Kidney tubule cell (primary cell): ENCODE measurements around the gene MEF2C.
A peak's percentile ranks its signal among the peaks of the same experiment; 100 is the strongest.
"Not testable (repeated sequence)": the region's sequence is repeated elsewhere in the genome, so short reads cannot be mapped to it uniquely, and the experiment has no call there.

Experiments
- DNase-seq: peaks from one replicate; pipeline ENCODE4 v3.0.0-alpha.2; 2018; ENCODE audit warnings: low spot score

Gene MEF2C

GRCh38 chr5:88861231-88861630, 21.8 kb downstream of the MEF2C start:
- no peak for DNase-seq

GRCh38 chr5:88860501-88860900, 22.5 kb downstream of the MEF2C start:
- peak; percentile 18 for DNase-seq

GRCh38 chr5:88858392-88858791, 24.6 kb downstream of the MEF2C start:
- no peak for DNase-seq

- DNase-seq, result not testable (repeated sequence)
Measured at GRCh38 chr5:88856381-88856780, 26.6 kb downstream of the MEF2C start.

GRCh38 chr5:88854769-88855168, 28.2 kb downstream of the MEF2C start:
- no peak for DNase-seq

- no peak for DNase-seq
Measured at GRCh38 chr5:88847420-88847819, 35.6 kb downstream of the MEF2C start.

- DNase-seq, result no peak
Measured at GRCh38 chr5:88846434-88846833, 36.5 kb downstream of the MEF2C start.

- DNase-seq, result no peak
Measured at GRCh38 chr5:88845081-88845697, 37.8 kb downstream of the MEF2C start.

GRCh38 chr5:88842784-88843183, 40.2 kb downstream of the MEF2C start:
- no peak for DNase-seq

- no peak for DNase-seq
Measured at GRCh38 chr5:88841212-88841611, 41.8 kb downstream of the MEF2C start.

GRCh38 chr5:88840495-88840894, 42.5 kb downstream of the MEF2C start:
- DNase-seq, result no peak

- no peak for DNase-seq
Measured at GRCh38 chr5:88839238-88839637, 43.7 kb downstream of the MEF2C start.

- no peak for DNase-seq
Measured at GRCh38 chr5:88838500-88838899, 44.5 kb downstream of the MEF2C start.

- no peak for DNase-seq
Measured at GRCh38 chr5:88837817-88838216, 45.2 kb downstream of the MEF2C start.

GRCh38 chr5:88837222-88837621, 45.8 kb downstream of the MEF2C start:
- no peak for DNase-seq

- no peak for DNase-seq
Measured at GRCh38 chr5:88836195-88836838, 46.7 kb downstream of the MEF2C start.

- no peak for DNase-seq
Measured at GRCh38 chr5:88834499-88834898, 48.5 kb downstream of the MEF2C start.

- DNase-seq, result no peak
Measured at GRCh38 chr5:88834131-88834462, 48.9 kb downstream of the MEF2C start.

GRCh38 chr5:88833371-88834130, 49.4 kb downstream of the MEF2C start:
- no peak for DNase-seq

GRCh38 chr5:88831816-88832215, 51.2 kb downstream of the MEF2C start:
- no peak for DNase-seq

GRCh38 chr5:88830567-88830966, 52.4 kb downstream of the MEF2C start:
- no peak for DNase-seq

GRCh38 chr5:88829775-88830174, 53.2 kb downstream of the MEF2C start:
- no peak for DNase-seq

- no peak for DNase-seq
Measured at GRCh38 chr5:88829054-88829453, 53.9 kb downstream of the MEF2C start.
